Measurements from ENCODE around the gene STAP1. TPM values are rescaled to one million over a fixed set of nuclear protein-coding genes. Genes with fewer than 3 reads are reported as not detected.

The STAP1 gene
- polyA plus RNA-seq, 1 of the 3 experiments (the other 2 are of a cell fraction), result not detected

GRCh38 chr4:67576059-67576466 lies 17.5 kb downstream of the STAP1 start:
- Histone ChIP-seq H3K9me2 (no peaks in the 10 kb centered on the region), H3K4me1 (ENCODE audit: control insufficient read depth in 1 of 2, insufficient read depth in 2 of 2, low read depth in 1 of 2, low read length in 1 of 2) (no peaks in the 10 kb centered on the region), H3K27me3 (ENCODE audit: insufficient read depth) (no peaks in the 10 kb centered on the region), H3K9me3 (no peaks in the 10 kb centered on the region), H3K36me3 (replicated peaks in 1 of 2; ENCODE audit: control insufficient read depth in 1 of 2, insufficient read depth in 2 of 2, low read length in 1 of 2) (no peaks in the 10 kb centered on the region), H2AFZ (ENCODE audit: low read depth) (no peak overlapping the region), H3K79me2 (ENCODE audit: insufficient read depth) (no peaks in the 10 kb centered on the region), H3F3A (replicated peaks; ENCODE audit: insufficient read depth) (no peaks in the 10 kb centered on the region), H3K9ac (no peak overlapping the region), H3K4me3 (ENCODE audit: low read depth in 2 of 2, low read length in 1 of 2) (no peak overlapping the region), H4K20me1 (ENCODE audit: insufficient read depth) (no peaks in the 10 kb centered on the region), H3K4me2 (no peak overlapping the region), H3K27ac (ENCODE audit: low read depth in 2 of 2, low read length in 1 of 2) (no peak overlapping the region)
- WGBS (ENCODE audit: low lambda C conversion rate), result 56% methylated on average over 4 of the region's 4 CpGs
- DNase-seq, result no peak
- ChIA-PET POLR2A (no interaction called here), CTCF (no interaction called here)
- TF ChIP-seq JUND (IDR thresholded peaks at IDR 0.05), result no peak

GRCh38 chr4:67576538-67576937 lies 18.0 kb downstream of the STAP1 start:
- H2AFZ ChIP-seq (ENCODE audit: low read depth), result no peak overlapping the region
- no peaks in the 10 kb centered on the region for H3F3A ChIP-seq (replicated peaks; ENCODE audit: insufficient read depth)
- H3K79me2 ChIP-seq (ENCODE audit: insufficient read depth), result no peaks in the 10 kb centered on the region
- no peak overlapping the region for H3K4me2 ChIP-seq
- H3K27ac ChIP-seq (ENCODE audit: low read depth in 2 of 2, low read length in 1 of 2), result no peak overlapping the region
- no peaks in the 10 kb centered on the region for H3K27me3 ChIP-seq (ENCODE audit: insufficient read depth)
- H4K20me1 ChIP-seq (ENCODE audit: insufficient read depth), result no peaks in the 10 kb centered on the region
- ChIA-PET POLR2A (no interaction called here), CTCF (no interaction called here)
- no peaks in the 10 kb centered on the region for H3K36me3 ChIP-seq (replicated peaks in 1 of 2; ENCODE audit: control insufficient read depth in 1 of 2, insufficient read depth in 2 of 2, low read length in 1 of 2)
- no peaks in the 10 kb centered on the region for H3K9me3 ChIP-seq
- H3K9me2 ChIP-seq, result no peaks in the 10 kb centered on the region
- H3K9ac ChIP-seq, result no peak overlapping the region
- WGBS (ENCODE audit: low lambda C conversion rate), result 92% methylated on average over 1 of the region's 1 CpG
- no peaks in the 10 kb centered on the region for H3K4me1 ChIP-seq (ENCODE audit: control insufficient read depth in 1 of 2, insufficient read depth in 2 of 2, low read depth in 1 of 2, low read length in 1 of 2)
- TF ChIP-seq MEF2A (IDR thresholded peaks at IDR 0.05; ENCODE audit: borderline replicate concordance, low read depth) (no peak), FOXM1 (IDR thresholded peaks at IDR 0.05; ENCODE audit: low read depth) (no peak), RXRA (IDR thresholded peaks at IDR 0.05; ENCODE audit: borderline replicate concordance, low read depth) (no peak), GATA2 (CRISPR knock-in tag; IDR thresholded peaks at IDR 0.05) (no peak), TAF1 (IDR thresholded peaks at IDR 0.05; ENCODE audit: borderline replicate concordance, low read depth, low read length) (no peak), TEAD4 (IDR thresholded peaks at IDR 0.05; ENCODE audit: borderline replicate concordance, insufficient read depth) (no peak), RCOR1 (IDR thresholded peaks at IDR 0.05; ENCODE audit: low read length) (no peak), ELF1 (IDR thresholded peaks at IDR 0.05) (no peak), REST (IDR thresholded peaks at IDR 0.05; ENCODE audit: low read depth, low read length) (no peak), USF2 (IDR thresholded peaks at IDR 0.05; ENCODE audit: borderline replicate concordance, low read depth, low read length) (no peak), PBX3 (IDR thresholded peaks at IDR 0.05) (no peak), CTCF (IDR thresholded peaks at IDR 0.05) (no peak), CHD2 (IDR thresholded peaks at IDR 0.05; ENCODE audit: low read length, partially characterized antibody) (no peak), NFIC (IDR thresholded peaks at IDR 0.05; ENCODE audit: borderline replicate concordance) (no peak), MAX (IDR thresholded peaks at IDR 0.05; ENCODE audit: low read depth) (no peak), TCF12 (IDR thresholded peaks at IDR 0.05) (no peak), EZH2phosphoT487 (IDR thresholded peaks at IDR 0.05; ENCODE audit: borderline replicate concordance, low read depth) (no peak), POLR2AphosphoS5 (IDR thresholded peaks at IDR 0.05; ENCODE audit: low read depth, low read length) (no peak), ZBTB33 (IDR thresholded peaks at IDR 0.05; ENCODE audit: borderline replicate concordance, low read depth) (no peak)
- DNase-seq, result no peak
- H3K4me3 ChIP-seq (ENCODE audit: low read depth in 2 of 2, low read length in 1 of 2), result no peak overlapping the region

Measured in SK-N-SH (cell line).